HL-60 (cell line): ENCODE results near the gene MLLT6.

Experiments
- GABPA ChIP-seq: IDR thresholded peaks from 2 replicates; pipeline ENCODE4 v1.6.1; 2012; ENCODE audit warnings: low read depth
- POLR2AphosphoS5 ChIP-seq: IDR thresholded peaks from 2 replicates; pipeline ENCODE4 v1.6.1; 2012; ENCODE audit warnings: low read depth
- TF ChIP-seq, protein P1 (sequence below): IDR thresholded peaks from one replicate; pipeline ENCODE4 v1.5.1; 2011; ENCODE audit warnings: low read length, control low read depth, inconsistent platforms; ENCODE audit not compliant: insufficient read depth
- TF ChIP-seq, protein P2 (sequence below): IDR thresholded peaks from 2 replicates; pipeline ENCODE4 v1.6.1; 2012; ENCODE audit warnings: low read depth; ENCODE audit not compliant: insufficient replicate concordance

DNA sequence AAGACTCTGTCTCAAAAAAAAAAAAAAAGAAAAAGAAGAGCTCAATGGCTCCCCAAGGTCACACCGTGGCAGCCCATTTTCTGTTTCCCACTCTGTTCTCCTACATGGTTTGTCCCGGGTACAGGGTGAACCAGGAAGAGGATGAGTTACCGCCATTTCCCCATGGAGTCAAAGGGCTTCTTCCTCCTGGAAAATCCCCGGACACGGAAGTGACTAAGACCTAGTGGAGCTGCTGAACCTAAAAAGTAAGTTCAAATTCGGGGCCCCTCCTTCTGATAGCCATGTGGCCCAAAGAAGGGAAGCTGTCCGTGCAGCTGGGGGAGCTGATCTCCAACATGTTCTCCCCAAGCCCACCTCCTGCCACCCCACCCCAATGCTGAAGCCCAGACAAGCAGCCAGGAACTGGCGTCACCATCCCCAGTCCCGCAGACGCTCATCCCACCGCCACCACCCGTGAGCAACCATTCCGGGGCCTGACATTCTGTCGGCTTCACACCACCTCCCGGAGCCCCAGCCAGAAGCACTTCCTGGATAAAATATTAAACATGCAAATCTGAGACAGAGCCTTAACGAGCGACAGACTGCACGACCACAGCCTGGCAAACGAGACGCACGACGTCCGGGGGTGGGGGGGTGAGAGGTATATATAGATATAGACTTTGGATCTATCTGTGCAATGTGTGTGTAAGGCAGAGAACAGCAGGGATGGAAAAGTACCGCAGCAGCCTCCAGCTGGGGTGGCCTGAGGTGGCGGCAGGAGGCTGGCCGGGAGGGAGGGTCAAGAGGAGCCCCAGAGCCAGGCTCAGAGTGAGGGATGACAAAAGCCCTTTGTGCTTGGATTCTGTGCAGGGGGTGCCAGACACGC lies 47.9 kb upstream of the MLLT6 start:
- TF ChIP-seq, protein P1, sequence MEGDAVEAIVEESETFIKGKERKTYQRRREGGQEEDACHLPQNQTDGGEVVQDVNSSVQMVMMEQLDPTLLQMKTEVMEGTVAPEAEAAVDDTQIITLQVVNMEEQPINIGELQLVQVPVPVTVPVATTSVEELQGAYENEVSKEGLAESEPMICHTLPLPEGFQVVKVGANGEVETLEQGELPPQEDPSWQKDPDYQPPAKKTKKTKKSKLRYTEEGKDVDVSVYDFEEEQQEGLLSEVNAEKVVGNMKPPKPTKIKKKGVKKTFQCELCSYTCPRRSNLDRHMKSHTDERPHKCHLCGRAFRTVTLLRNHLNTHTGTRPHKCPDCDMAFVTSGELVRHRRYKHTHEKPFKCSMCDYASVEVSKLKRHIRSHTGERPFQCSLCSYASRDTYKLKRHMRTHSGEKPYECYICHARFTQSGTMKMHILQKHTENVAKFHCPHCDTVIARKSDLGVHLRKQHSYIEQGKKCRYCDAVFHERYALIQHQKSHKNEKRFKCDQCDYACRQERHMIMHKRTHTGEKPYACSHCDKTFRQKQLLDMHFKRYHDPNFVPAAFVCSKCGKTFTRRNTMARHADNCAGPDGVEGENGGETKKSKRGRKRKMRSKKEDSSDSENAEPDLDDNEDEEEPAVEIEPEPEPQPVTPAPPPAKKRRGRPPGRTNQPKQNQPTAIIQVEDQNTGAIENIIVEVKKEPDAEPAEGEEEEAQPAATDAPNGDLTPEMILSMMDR: no peak
- TF ChIP-seq POLR2AphosphoS5 (no peak), GABPA (no peak)
- TF ChIP-seq, protein P2, sequence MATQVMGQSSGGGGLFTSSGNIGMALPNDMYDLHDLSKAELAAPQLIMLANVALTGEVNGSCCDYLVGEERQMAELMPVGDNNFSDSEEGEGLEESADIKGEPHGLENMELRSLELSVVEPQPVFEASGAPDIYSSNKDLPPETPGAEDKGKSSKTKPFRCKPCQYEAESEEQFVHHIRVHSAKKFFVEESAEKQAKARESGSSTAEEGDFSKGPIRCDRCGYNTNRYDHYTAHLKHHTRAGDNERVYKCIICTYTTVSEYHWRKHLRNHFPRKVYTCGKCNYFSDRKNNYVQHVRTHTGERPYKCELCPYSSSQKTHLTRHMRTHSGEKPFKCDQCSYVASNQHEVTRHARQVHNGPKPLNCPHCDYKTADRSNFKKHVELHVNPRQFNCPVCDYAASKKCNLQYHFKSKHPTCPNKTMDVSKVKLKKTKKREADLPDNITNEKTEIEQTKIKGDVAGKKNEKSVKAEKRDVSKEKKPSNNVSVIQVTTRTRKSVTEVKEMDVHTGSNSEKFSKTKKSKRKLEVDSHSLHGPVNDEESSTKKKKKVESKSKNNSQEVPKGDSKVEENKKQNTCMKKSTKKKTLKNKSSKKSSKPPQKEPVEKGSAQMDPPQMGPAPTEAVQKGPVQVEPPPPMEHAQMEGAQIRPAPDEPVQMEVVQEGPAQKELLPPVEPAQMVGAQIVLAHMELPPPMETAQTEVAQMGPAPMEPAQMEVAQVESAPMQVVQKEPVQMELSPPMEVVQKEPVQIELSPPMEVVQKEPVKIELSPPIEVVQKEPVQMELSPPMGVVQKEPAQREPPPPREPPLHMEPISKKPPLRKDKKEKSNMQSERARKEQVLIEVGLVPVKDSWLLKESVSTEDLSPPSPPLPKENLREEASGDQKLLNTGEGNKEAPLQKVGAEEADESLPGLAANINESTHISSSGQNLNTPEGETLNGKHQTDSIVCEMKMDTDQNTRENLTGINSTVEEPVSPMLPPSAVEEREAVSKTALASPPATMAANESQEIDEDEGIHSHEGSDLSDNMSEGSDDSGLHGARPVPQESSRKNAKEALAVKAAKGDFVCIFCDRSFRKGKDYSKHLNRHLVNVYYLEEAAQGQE: no peak
